Mucosa of rectum (tissue), 2 donors: ENCODE data around the gene C12orf57.

ENCODE experiments used
- H3K27ac ChIP-seq, 2 donors: one replicate each; pipeline ENCODE4 v1.7.0; 2013; ENCODE audit warnings: inconsistent platforms in 2 of 2, low read depth in 2 of 2, low read length in 2 of 2
- H3K27me3 ChIP-seq, 2 donors: one replicate each; pipeline ENCODE4 v1.7.0; 2013; ENCODE audit warnings: low read length in 2 of 2; ENCODE audit not compliant: control insufficient read depth in 2 of 2, insufficient read depth in 2 of 2
- H3K36me3 ChIP-seq, 2 donors: one replicate each; pipeline ENCODE4 v1.7.0; 2013; ENCODE audit warnings: low read length in 2 of 2; ENCODE audit not compliant: control insufficient read depth in 2 of 2, insufficient read depth in 2 of 2
- H3K4me1 ChIP-seq, 2 donors: one replicate each; pipeline ENCODE4 v1.7.0; 2013; ENCODE audit warnings: low read length in 2 of 2, mild to moderate bottlenecking in 1 of 2; ENCODE audit not compliant: control insufficient read depth in 2 of 2, insufficient read depth in 2 of 2
- H3K4me3 ChIP-seq, 2 donors: one replicate each; pipeline ENCODE4 v1.7.0; 2013; ENCODE audit warnings: low read length in 2 of 2
- H3K9ac ChIP-seq, 2 donors: one replicate each; pipeline ENCODE4 v1.7.0; 2013; ENCODE audit warnings: low read length in 2 of 2, low read depth in 1 of 2, mild to moderate bottlenecking in 1 of 2
- H3K9me3 ChIP-seq, 2 donors: one replicate each; pipeline ENCODE4 v1.7.0; 2013; ENCODE audit warnings: low read length in 2 of 2; ENCODE audit not compliant: control insufficient read depth in 2 of 2
- donor health status: healthy.
- donor health status: Normal muscosa, but diverticular disease.

The C12orf57 gene

GRCh38 chr12:6919588-6919987 lies 24.2 kb upstream of the C12orf57 start:
- H3K9me3 ChIP-seq, result no peaks in the 10 kb centered on the region
- no peak overlapping the region for H3K4me3 ChIP-seq
- H3K27me3 ChIP-seq, result peaks cover 0 to 6% of the 10 kb centered on the region in 2 donors
- H3K27ac ChIP-seq, result no peak overlapping the region
- H3K36me3 ChIP-seq, result peaks cover 3% of the 10 kb centered on the region in 2 donors
- H3K4me1 ChIP-seq, result peaks cover 13 to 24% of the 10 kb centered on the region in 2 donors
- no peak overlapping the region for H3K9ac ChIP-seq

GRCh38 chr12:6921539-6921938 lies 22.3 kb upstream of the C12orf57 start:
- no peak overlapping the region for H3K4me3 ChIP-seq
- H3K27ac ChIP-seq, result peak overlapping the region in 1 of 2 donors; percentile 32
- H3K9me3 ChIP-seq, result no peaks in the 10 kb centered on the region
- peaks cover 3% of the 10 kb centered on the region in 2 donors for H3K36me3 ChIP-seq
- no peaks in the 10 kb centered on the region for H3K27me3 ChIP-seq
- H3K4me1 ChIP-seq, result peaks cover 25 to 37% of the 10 kb centered on the region in 2 donors
- H3K9ac ChIP-seq, result no peak overlapping the region

GRCh38 chr12:6921996-6922946 lies 21.6 kb upstream of the C12orf57 start:
- no peaks in the 10 kb centered on the region for H3K9me3 ChIP-seq
- peaks cover 0 to 3% of the 10 kb centered on the region in 2 donors for H3K36me3 ChIP-seq
- H3K27me3 ChIP-seq, result no peaks in the 10 kb centered on the region
- peak overlapping the region in 1 of 2 donors; percentile 26 for H3K9ac ChIP-seq
- H3K4me3 ChIP-seq, result peak overlapping the region in 1 of 2 donors; percentile 15
- H3K4me1 ChIP-seq, result peaks cover 29 to 42% of the 10 kb centered on the region in 2 donors
- peak overlapping the region; percentile 10 to 75 for H3K27ac ChIP-seq

GRCh38 chr12:6923003-6923732 lies 20.7 kb upstream of the C12orf57 start:
- H3K27ac ChIP-seq, result peak overlapping the region in 1 of 2 donors; percentile 75
- peaks cover 0 to 3% of the 10 kb centered on the region in 2 donors for H3K36me3 ChIP-seq
- peaks cover 29 to 42% of the 10 kb centered on the region in 2 donors for H3K4me1 ChIP-seq
- H3K9ac ChIP-seq, result peak overlapping the region in 1 of 2 donors; percentile 26
- no peaks in the 10 kb centered on the region for H3K9me3 ChIP-seq
- H3K27me3 ChIP-seq, result no peaks in the 10 kb centered on the region
- no peak overlapping the region for H3K4me3 ChIP-seq

- Histone ChIP-seq H3K36me3 (peaks cover 0 to 3% of the 10 kb centered on the region in 2 donors), H3K27me3 (no peaks in the 10 kb centered on the region), H3K4me1 (peaks cover 31 to 42% of the 10 kb centered on the region in 2 donors), H3K27ac (peak overlapping the region in 1 of 2 donors; percentile 91), H3K9me3 (no peaks in the 10 kb centered on the region), H3K4me3 (no peak overlapping the region), H3K9ac (no peak overlapping the region)
Observed at GRCh38 chr12:6923851-6924250, 20.0 kb upstream of the C12orf57 start.

GRCh38 chr12:6925239-6925539 lies 18.6 kb upstream of the C12orf57 start:
- no peaks in the 10 kb centered on the region for H3K27me3 ChIP-seq
- no peaks in the 10 kb centered on the region for H3K36me3 ChIP-seq
- H3K4me1 ChIP-seq, result peaks cover 45 to 53% of the 10 kb centered on the region in 2 donors
- H3K9me3 ChIP-seq, result no peaks in the 10 kb centered on the region
- H3K27ac ChIP-seq, result peak overlapping the region; percentile 82 to 91
- peak overlapping the region; percentile 58 to 67 for H3K9ac ChIP-seq
- peak overlapping the region; percentile 13 to 40 for H3K4me3 ChIP-seq

GRCh38 chr12:6925540-6926279 lies 18.1 kb upstream of the C12orf57 start:
- peak overlapping the region; percentile 67 to 76 for H3K9ac ChIP-seq
- no peaks in the 10 kb centered on the region for H3K36me3 ChIP-seq
- H3K27ac ChIP-seq, result peak overlapping the region; percentile 82 to 91
- H3K4me1 ChIP-seq, result peaks cover 45 to 54% of the 10 kb centered on the region in 2 donors
- H3K4me3 ChIP-seq, result peak overlapping the region; percentile 13 to 61
- H3K9me3 ChIP-seq, result no peaks in the 10 kb centered on the region
- H3K27me3 ChIP-seq, result no peaks in the 10 kb centered on the region

GRCh38 chr12:6927379-6928021 lies 16.3 kb upstream of the C12orf57 start, which contains the start of gene ATN1:
Gene ATN1 (plus strand): TSS chr12:6927959. CDS start chr12:6934002, 6,043 bp downstream.
- peak within 1 kb of the TSS; percentile 81 to 88 for H3K4me3 ChIP-seq
- no peaks in the 10 kb centered on the region for H3K9me3 ChIP-seq
- peak within 1 kb of the TSS; percentile 81 to 84 for H3K9ac ChIP-seq
- peak within 1 kb of the TSS; percentile 82 to 91 for H3K27ac ChIP-seq
- no peaks in the 10 kb centered on the region for H3K27me3 ChIP-seq
- no peaks in the 10 kb centered on the region for H3K36me3 ChIP-seq
- H3K4me1 ChIP-seq, result peaks cover 45 to 55% of the 10 kb centered on the region in 2 donors

- Histone ChIP-seq H3K36me3 (no peaks in the 10 kb centered on the region), H3K4me1 (peaks cover 46 to 53% of the 10 kb centered on the region in 2 donors), H3K4me3 (peak overlapping the region; percentile 81 to 88), H3K27ac (peak overlapping the region; percentile 80 to 83), H3K9me3 (no peaks in the 10 kb centered on the region), H3K9ac (peak overlapping the region; percentile 71 to 84), H3K27me3 (no peaks in the 10 kb centered on the region)
Observed at GRCh38 chr12:6928022-6928702, 15.7 kb upstream of the C12orf57 start.
